ENCODE measurements around the gene LYPLAL1. TPM values are rescaled to one million over a fixed set of nuclear protein-coding genes. Genes with fewer than 3 reads are reported as not detected.

The LYPLAL1 gene
- total and polyA plus RNA-seq, 9 of the 15 experiments (the other 6 are each of a cell fraction or from before 2014, with no cell fraction given), result 14.9 to 179 (median 46.3) TPM

DNA sequence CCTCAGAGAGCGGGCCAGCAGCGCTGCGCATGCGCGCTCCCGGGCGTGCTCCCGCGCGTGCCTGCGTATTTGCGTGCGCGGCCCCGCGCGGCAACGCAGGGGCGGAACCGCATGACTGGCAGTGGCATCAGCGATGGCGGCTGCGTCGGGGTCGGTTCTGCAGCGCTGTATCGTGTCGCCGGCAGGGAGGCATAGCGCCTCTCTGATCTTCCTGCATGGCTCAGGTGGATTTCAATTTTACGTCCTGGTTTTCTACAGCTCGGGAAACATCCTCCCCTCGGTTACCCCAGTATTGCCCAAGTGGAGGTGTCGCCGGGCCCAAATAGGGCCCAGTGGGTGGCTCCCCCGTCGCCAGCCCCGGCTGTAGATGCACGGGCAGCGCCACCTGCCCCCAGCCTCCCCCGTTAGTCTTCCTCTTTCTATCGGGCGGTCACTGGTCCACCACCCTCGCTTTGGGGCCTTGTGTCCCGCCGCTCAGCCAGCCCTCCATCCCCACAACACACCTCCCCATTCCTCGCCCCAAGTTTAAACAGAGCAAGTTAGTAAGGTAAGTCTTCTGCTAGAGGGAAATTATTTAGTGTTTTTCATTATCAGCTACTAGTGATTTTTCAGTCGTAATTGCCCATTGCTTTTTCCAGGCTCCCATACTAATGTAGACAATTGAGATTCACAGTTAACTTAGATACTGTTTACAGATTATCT is at the start of gene LYPLAL1 (continued):
- TF ChIP-seq HDGF (IDR thresholded peaks at IDR 0.05) (0 out of 2 replicates have a peak, but pooled peaks have one; percentile 23), RFX5 (IDR thresholded peaks at IDR 0.05; ENCODE audit: low read depth, low read length) (no peak), IRF2 (CRISPR knock-in tag; IDR thresholded peaks at IDR 0.05) (no peak), AFF4 (CRISPR knock-in tag; IDR thresholded peaks at IDR 0.05) (no peak), BRCA1 (IDR thresholded peaks at IDR 0.05) (no peak), BRCA1 (CRISPR knock-in tag; IDR thresholded peaks at IDR 0.05) (no peak), ZNF316 (IDR thresholded peaks at IDR 0.05) (peak; percentile 45), KHSRP (IDR thresholded peaks at IDR 0.05) (no peak), ELF2 (CRISPR knock-in tag; IDR thresholded peaks at IDR 0.05) (no peak), ZNF232 (CRISPR knock-in tag; IDR thresholded peaks at IDR 0.05) (peak; percentile 52; the same call in 1 of the 2 replicates), USF2 (CRISPR knock-in tag; IDR thresholded peaks at IDR 0.05) (no peak), PCBP2 (IDR thresholded peaks at IDR 0.05; ENCODE audit: low read depth, low read length, poor library complexity, severe bottlenecking) (no peak), FOXJ2 (tag; IDR thresholded peaks at IDR 0.05) (peak; percentile 82; the same call in 1 of the 2 replicates), MBD2 (IDR thresholded peaks at IDR 0.05; ENCODE audit: borderline replicate concordance, low read depth) (peak; percentile 80; the same call in 1 of the 2 replicates), MYC (IDR thresholded peaks at IDR 0.05; ENCODE audit: low read depth, low read length) (peak; percentile 95), MYC (CRISPR knock-in tag; IDR thresholded peaks at IDR 0.05; ENCODE audit: borderline replicate concordance, low read depth) (peak; percentile 87; the same call in 1 of the 2 replicates), ZC3H4 (CRISPR knock-in tag; IDR thresholded peaks at IDR 0.05; ENCODE audit: borderline replicate concordance) (peak; percentile 67; the same call in 1 of the 2 replicates), ZNF239 (CRISPR knock-in tag; IDR thresholded peaks at IDR 0.05) (peak; percentile 12; the same call in 1 of the 2 replicates), ZFP30 (CRISPR knock-in tag; IDR thresholded peaks at IDR 0.05; ENCODE audit: borderline replicate concordance) (no peak), GATA2 (CRISPR knock-in tag; IDR thresholded peaks at IDR 0.05) (no peak), FOXM1 (IDR thresholded peaks at IDR 0.05; ENCODE audit: low read depth) (no peak), FOXM1 (CRISPR knock-in tag; IDR thresholded peaks at IDR 0.05; ENCODE audit: low read depth) (peak; percentile 61; the same call in 1 of the 2 replicates), FOXK2 (conservative IDR thresholded peaks at IDR 0.05 in 1 of 2, IDR thresholded peaks at IDR 0.05 in 1 of 2; ENCODE audit: low read depth in 2 of 2) (peak in 1 of 2 experiments; percentile 65; a peak in 2 of 4 replicates), MXI1 (IDR thresholded peaks at IDR 0.05; ENCODE audit: low read depth, low read length) (no peak)
- TF ChIP-seq, protein P1, sequence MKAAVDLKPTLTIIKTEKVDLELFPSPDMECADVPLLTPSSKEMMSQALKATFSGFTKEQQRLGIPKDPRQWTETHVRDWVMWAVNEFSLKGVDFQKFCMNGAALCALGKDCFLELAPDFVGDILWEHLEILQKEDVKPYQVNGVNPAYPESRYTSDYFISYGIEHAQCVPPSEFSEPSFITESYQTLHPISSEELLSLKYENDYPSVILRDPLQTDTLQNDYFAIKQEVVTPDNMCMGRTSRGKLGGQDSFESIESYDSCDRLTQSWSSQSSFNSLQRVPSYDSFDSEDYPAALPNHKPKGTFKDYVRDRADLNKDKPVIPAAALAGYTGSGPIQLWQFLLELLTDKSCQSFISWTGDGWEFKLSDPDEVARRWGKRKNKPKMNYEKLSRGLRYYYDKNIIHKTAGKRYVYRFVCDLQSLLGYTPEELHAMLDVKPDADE (conservative IDR thresholded peaks at IDR 0.05; ENCODE audit: control insufficient read depth, low read depth, low read length), result peak; percentile 81
